ENCODE data around the gene RNF167.

The RNF167 gene

DNA sequence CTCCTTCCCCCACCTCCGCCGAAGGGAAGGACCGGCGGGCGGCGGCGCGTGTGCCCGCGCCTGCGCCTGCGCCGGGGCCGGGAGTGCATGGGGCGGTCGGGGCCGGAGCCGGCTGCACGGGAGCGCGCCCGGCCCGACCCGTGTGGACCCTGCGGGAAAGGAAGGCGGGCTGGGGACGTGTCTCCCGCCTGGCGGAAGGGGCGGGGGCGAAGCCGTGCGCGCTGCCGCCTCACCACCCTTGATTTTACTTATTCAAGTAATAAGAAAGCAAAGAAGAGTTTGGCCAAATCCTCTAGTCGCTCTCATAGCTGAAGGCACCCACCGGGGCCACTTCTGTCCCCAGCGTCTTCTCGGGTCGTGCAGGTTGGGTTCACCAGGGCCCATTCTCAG, 8.9 kb downstream of the RNF167 start:
- TF ChIP-seq, protein P1, sequence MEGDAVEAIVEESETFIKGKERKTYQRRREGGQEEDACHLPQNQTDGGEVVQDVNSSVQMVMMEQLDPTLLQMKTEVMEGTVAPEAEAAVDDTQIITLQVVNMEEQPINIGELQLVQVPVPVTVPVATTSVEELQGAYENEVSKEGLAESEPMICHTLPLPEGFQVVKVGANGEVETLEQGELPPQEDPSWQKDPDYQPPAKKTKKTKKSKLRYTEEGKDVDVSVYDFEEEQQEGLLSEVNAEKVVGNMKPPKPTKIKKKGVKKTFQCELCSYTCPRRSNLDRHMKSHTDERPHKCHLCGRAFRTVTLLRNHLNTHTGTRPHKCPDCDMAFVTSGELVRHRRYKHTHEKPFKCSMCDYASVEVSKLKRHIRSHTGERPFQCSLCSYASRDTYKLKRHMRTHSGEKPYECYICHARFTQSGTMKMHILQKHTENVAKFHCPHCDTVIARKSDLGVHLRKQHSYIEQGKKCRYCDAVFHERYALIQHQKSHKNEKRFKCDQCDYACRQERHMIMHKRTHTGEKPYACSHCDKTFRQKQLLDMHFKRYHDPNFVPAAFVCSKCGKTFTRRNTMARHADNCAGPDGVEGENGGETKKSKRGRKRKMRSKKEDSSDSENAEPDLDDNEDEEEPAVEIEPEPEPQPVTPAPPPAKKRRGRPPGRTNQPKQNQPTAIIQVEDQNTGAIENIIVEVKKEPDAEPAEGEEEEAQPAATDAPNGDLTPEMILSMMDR (IDR thresholded peaks at IDR 0.05; ENCODE audit: low read depth, low read length), result no peak
- in situ Hi-C loops (cut with HindIII; ENCODE audit: low sequenced_read_pairs), result no loop called here
- DNase-seq (ENCODE audit: low read depth, low spot score), result peak; percentile 92
- H3K4me3 ChIP-seq (ENCODE audit: low read depth, low read length), result peak overlapping the region; percentile 96

DNA sequence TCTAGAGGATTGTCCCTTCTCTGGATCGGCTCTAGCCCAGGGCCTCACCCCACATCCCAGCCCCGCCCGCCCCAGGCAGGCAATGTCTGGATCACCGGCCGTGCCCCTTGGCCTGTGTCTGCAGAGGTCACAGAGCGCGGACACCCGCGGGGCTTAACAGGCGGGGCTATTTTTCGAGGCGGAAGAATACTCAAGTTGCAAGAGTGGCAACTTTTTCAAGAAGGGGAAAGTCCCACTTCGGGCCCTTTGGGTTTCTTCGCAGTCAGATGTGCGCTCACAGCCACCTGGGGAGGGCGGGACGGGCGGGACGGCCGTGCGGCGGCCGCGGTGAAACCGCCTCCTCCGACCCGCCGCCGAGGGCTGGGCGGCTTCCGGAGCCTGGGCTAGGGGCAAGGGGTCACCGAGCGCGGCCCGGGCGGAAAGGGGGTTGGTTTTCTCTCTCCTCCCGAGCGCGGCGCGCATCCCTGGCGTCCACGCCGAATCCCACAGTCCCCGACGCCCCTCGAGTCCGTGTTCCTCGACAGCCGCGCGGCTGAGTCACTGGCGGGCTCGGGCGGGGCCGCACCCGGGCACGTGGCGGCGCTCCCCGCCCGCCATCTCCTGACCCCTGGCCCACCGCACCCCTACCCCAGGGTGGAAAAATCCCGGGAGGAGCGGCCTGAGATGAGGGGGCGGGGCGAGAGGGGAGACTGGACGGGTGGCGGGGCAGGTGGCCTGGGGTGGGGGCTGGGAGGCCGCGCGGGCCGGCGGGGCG, 9.4 kb downstream of the RNF167 start:
- in situ Hi-C loops (cut with HindIII; ENCODE audit: low sequenced_read_pairs), result no loop called here
- peak; percentile 70 for DNase-seq (ENCODE audit: low read depth, low spot score)
- H3K4me3 ChIP-seq (ENCODE audit: low read depth, low read length), result peak overlapping the region; percentile 96
- TF ChIP-seq, protein P1 (IDR thresholded peaks at IDR 0.05; ENCODE audit: low read depth, low read length), result no peak

DNA sequence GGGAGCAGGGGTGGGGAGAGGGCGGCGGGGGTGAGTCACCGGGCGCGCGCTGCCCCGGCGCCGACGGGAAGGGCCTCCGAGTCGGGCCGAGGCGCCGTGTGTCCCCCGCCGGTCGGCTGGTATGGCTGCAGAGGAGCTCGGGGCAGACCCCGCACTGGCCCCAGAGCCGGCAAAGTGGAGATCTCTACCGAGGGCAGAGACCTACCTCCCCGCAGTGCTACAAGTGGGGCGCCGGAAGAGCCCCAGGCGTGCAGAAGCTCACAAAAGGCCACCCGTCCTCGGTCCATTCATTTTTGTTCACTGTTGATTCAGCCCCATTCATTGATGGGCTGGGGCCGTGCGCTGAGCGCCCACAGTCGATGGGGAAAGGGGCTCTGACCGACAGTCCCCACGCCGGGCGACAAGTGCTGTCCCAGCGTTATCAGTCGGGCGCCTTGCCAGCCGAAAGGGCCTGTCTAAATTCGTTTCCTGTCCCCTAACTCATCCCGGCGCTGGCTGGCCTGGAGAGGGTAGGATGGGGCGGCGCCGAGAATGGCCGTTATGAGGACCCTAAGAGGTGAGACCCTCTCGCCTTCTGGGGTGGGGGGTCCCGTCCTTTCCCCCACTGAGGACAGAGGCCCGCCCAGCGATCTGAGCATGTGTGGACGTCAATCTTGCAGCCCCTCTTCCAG, 10.1 kb downstream of the RNF167 start:
- no peak for DNase-seq (ENCODE audit: low read depth, low spot score)
- in situ Hi-C loops (cut with HindIII; ENCODE audit: low sequenced_read_pairs), result no loop called here
- TF ChIP-seq, protein P1 (IDR thresholded peaks at IDR 0.05; ENCODE audit: low read depth, low read length), result no peak
- peak overlapping the region; percentile 28 for H3K4me3 ChIP-seq (ENCODE audit: low read depth, low read length)

DNA sequence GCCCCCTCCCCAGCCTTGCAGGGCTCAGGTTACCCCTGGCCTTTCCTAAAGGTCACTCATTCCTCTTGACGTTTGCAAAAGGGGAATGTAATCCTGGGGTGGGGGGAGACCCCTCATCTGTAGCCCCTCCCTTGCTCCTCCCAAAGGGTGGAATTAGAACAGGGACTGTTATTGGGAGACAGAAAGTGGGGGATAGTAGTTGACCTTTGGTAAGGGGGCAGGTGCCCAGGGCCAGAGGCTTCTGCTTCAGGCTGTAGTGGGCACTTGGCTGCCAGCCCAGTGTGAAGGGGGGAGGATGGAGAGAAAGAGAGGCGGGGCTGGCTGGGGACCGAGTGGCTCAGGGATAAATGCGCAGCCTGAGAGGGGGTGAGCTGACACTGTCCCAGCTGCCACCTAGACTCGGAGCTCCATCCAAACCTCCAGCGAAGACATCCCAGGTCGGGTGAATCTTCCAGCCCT, 10.7 kb downstream of the RNF167 start, which contains the start of gene ENO3:
Gene ENO3 (plus strand): TSS at position 374 of the 459 bp plus-strand sequence. CDS start 711 bp downstream, outside the sequence.
- in situ Hi-C loops (cut with HindIII; ENCODE audit: low sequenced_read_pairs), result no loop called here
- DNase-seq (ENCODE audit: low read depth, low spot score), result no peak
- TF ChIP-seq, protein P1 (IDR thresholded peaks at IDR 0.05; ENCODE audit: low read depth, low read length), result no peak
- peak within 1 kb of the TSS; percentile 28 for H3K4me3 ChIP-seq (ENCODE audit: low read depth, low read length)

DNA sequence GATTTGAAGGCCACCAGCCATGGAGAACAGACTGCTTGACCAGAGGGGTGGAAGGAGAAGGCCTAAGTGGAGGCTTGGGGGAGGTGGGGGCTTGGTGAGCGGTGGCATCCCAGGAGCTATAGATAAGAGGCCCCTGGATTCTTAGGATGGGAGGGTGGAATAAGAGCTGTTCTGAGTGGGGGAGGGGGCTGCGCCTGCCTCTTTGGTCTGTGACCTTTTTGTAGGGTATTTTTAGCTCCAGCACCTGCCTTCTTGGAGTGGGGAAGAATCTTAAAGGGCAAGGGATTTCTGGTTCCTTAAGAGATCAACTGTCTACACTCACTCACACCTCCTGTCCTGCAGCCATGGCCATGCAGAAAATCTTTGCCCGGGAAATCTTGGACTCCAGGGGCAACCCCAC, 11.4 kb downstream of the RNF167 start:
- in situ Hi-C loops (cut with HindIII; ENCODE audit: low sequenced_read_pairs), result no loop called here
- DNase-seq (ENCODE audit: low read depth, low spot score), result no peak
- no peak overlapping the region for H3K4me3 ChIP-seq (ENCODE audit: low read depth, low read length)
- TF ChIP-seq, protein P1 (IDR thresholded peaks at IDR 0.05; ENCODE audit: low read depth, low read length), result no peak

DNA sequence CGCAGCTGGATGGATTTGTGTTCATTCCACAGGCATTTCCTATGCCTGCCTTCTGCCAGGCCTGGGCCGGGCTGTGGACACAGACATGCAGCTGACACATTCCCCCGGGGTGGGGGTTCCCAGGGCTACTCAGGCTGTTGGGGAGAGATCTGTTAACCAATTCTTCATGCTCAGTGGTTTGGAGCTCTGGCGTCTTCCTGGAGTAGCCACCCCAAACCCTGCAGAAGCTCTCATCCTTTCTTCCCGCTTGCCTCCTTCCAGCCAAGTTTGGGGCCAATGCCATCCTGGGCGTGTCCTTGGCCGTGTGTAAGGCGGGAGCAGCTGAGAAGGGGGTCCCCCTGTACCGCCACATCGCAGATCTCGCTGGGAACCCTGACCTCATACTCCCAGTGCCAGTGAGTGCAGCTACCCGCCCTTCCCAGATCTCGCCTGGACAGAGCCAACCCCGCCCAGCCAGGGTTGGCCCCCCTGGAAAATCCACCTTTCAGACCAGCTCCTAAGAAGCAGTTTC, 13.4 kb downstream of the RNF167 start:
- in situ Hi-C loops (cut with HindIII; ENCODE audit: low sequenced_read_pairs), result no loop called here
- no peak overlapping the region for H3K4me3 ChIP-seq (ENCODE audit: low read depth, low read length)
- peak; percentile 70 for DNase-seq (ENCODE audit: low read depth, low spot score)
- TF ChIP-seq, protein P1 (IDR thresholded peaks at IDR 0.05; ENCODE audit: low read depth, low read length), result no peak

Measured in astrocyte of the spinal cord (primary cell).